ENCODE data around the gene FASTKD3. TPM values are rescaled to one million over a fixed set of nuclear protein-coding genes. Genes with fewer than 3 reads are reported as not detected.

The FASTKD3 gene
- total RNA-seq, result 10 to 100 TPM in 1 of 4 donors, 1 to 10 TPM in 3; 3.8 to 11.7 (median 8.9) TPM

DNA sequence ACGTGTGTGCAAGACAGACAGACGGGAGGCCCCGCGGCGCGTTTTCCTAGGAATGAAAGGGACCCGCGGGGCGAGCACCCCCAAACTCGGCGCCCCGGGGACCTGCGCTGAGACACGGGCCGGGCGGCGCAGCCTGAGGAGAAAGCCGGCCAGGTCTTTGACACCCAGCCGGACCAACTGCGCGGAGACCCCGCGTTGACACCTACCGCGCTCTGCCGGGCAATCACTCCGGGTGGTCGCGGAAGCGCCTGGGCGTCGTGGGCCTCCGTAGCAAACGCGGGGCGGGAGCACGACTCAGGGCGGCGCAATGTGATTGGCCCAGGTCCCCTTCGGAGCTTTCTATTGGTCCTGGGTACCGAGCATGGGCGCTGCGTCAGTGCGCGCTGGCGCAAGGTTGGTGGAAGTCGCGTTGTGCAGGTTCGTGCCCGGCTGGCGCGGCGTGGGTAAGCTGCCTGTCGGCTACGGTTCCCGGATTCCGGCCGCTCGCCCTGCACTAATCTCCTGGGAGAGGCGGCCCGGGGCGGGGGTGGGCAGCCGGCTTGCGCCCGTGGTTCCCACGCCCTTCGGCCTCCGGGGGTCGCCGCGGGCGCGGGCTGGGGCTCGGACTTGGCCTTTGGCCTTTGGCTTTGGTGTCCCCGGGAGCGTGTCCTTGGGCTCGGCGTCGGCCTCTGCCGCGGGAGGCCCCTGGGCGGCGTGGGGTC lies at the start of gene FASTKD3, which contains the start of gene MTRR:
Gene FASTKD3 (minus strand): TSS at position 259 of the 701 bp plus-strand sequence. CDS start 948 bp downstream, outside the sequence.
Gene MTRR (plus strand): TSS at position 376 of the 701 bp plus-strand sequence. CDS start 1,647 bp downstream, outside the sequence.
- TF ChIP-seq, protein P1, sequence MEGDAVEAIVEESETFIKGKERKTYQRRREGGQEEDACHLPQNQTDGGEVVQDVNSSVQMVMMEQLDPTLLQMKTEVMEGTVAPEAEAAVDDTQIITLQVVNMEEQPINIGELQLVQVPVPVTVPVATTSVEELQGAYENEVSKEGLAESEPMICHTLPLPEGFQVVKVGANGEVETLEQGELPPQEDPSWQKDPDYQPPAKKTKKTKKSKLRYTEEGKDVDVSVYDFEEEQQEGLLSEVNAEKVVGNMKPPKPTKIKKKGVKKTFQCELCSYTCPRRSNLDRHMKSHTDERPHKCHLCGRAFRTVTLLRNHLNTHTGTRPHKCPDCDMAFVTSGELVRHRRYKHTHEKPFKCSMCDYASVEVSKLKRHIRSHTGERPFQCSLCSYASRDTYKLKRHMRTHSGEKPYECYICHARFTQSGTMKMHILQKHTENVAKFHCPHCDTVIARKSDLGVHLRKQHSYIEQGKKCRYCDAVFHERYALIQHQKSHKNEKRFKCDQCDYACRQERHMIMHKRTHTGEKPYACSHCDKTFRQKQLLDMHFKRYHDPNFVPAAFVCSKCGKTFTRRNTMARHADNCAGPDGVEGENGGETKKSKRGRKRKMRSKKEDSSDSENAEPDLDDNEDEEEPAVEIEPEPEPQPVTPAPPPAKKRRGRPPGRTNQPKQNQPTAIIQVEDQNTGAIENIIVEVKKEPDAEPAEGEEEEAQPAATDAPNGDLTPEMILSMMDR (IDR thresholded peaks at IDR 0.05; ENCODE audit: low read depth), result no peak

DNA sequence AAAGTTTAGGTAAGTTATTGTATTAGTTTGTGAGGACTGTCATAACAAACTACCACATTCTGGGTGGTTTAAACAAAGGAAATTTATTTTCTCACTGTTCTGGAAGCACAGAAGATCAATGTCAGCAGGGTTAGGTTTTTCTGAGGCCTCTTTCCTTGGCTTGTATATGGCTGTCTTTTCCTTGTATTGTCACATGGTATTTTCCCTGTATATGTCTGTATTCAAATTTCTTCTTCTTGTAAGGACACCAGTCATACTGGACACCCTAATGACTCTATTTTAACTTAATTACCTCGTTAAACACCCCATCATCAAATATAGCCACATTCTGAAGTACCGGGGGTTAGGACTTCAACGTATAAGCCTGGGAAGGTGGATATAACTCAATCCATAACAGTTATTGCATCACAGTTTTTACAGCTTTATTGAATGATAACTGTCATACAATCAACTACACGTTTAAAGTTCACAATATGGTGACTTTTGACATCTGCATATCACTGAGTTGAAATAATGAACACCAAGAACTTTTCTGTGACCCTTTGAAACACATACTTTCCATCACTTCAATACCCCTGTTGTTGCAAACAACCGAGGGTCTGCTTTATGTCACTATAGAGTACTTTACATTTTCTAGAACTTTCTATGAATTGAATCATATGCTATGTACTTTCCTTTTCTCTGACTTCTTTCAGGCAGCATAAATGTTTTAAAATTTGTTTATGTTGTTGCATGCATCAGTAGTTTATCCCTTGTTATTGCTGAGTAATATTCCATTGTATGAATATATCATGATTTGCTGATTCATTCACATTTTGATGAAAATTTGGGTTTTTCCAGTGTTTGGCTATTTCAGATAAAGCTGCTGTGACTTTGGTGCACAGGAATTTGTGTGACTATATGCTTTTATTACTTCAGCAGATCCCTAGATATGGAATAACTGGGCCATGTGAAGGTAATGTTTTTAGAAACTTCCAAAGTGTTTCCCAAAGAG lies 48.6 kb upstream of the FASTKD3 start:
- TF ChIP-seq, protein P1 (IDR thresholded peaks at IDR 0.05; ENCODE audit: low read depth), result no peak

- TF ChIP-seq, protein P1 (IDR thresholded peaks at IDR 0.05; ENCODE audit: low read depth), result no peak
Observed at GRCh38 chr5:7916171-7916804, 47.5 kb upstream of the FASTKD3 start.

DNA sequence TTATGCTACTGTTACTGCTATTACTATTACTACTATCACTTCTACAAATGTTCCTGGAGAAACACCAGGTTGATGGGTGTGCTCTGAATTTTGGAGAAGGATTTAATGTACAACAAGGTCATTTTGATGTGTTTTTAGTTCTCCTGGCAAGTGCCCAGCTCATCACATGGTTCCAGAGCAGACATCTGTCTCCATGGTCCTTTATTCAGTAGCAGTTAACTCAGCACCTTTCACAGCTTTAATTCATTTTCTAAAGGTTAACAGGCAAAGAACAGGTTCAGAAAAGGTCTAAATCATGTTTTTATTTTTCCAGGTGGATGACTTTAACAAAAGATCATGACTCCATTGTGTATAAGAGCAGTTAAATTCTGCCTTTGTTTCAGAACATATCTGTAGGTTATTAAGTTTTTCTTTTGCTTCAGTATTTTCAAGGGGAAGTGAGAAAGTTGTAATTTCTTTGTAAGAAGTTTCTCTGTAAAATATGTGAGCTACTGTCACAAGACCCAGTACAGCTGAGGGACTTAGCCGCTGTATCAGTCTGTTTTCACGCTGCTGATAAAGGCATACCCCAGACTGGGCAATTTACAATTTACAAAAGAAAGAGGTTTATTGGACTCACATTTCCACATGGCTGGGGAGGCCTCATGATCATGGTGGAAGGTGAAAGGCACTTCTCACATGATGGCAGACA lies 42.1 kb upstream of the FASTKD3 start:
- TF ChIP-seq, protein P1 (IDR thresholded peaks at IDR 0.05; ENCODE audit: low read depth), result no peak

GRCh38 chr5:7908317-7908716 lies 39.5 kb upstream of the FASTKD3 start:
- TF ChIP-seq, protein P1 (IDR thresholded peaks at IDR 0.05; ENCODE audit: low read depth), result no peak

GRCh38 chr5:7907612-7908011 lies 38.8 kb upstream of the FASTKD3 start:
- TF ChIP-seq, protein P1 (IDR thresholded peaks at IDR 0.05; ENCODE audit: low read depth), result no peak
